Duodenal mucosa (tissue), 2 donors: ENCODE results near the gene LRRN2.
A peak's percentile ranks its signal among the peaks of the same experiment; 100 is the strongest.

Source experiments
- H3K27ac ChIP-seq: one replicate; pipeline ENCODE4 v1.7.0; 2013; ENCODE audit warnings: low read depth, low read length
- H3K27me3 ChIP-seq, 2 donors: one replicate each; pipeline ENCODE4 v1.7.0; 2013; ENCODE audit warnings: low read length in 2 of 2, control low read depth in 1 of 2; ENCODE audit not compliant: insufficient read depth in 2 of 2, control insufficient read depth in 1 of 2
- H3K36me3 ChIP-seq, 2 donors: one replicate each; pipeline ENCODE4 v1.7.0; 2013; ENCODE audit warnings: low read length in 2 of 2, control low read depth in 1 of 2; ENCODE audit not compliant: insufficient read depth in 2 of 2, control insufficient read depth in 1 of 2
- H3K4me1 ChIP-seq, 2 donors: one replicate each; pipeline ENCODE4 v1.7.0; 2013; ENCODE audit warnings: low read length in 2 of 2, control low read depth in 1 of 2; ENCODE audit not compliant: insufficient read depth in 2 of 2, control insufficient read depth in 1 of 2
- H3K4me3 ChIP-seq, 2 donors: one replicate each; pipeline ENCODE4 v1.7.0; 2013; ENCODE audit warnings: low read length in 2 of 2, low read depth in 1 of 2
- H3K9ac ChIP-seq, 2 donors: one replicate each; pipeline ENCODE4 v1.7.0; 2013; ENCODE audit warnings: low read length in 2 of 2, low read depth in 1 of 2
- H3K9me3 ChIP-seq, 2 donors: one replicate each; pipeline ENCODE4 v1.7.0; 2013; ENCODE audit warnings: low read length in 2 of 2, control low read depth in 1 of 2; ENCODE audit not compliant: control insufficient read depth in 1 of 2

The LRRN2 gene

GRCh38 chr1:204578867-204579664 is 106.5 kb downstream of the LRRN2 start:
- Histone ChIP-seq H3K9ac (peak overlapping the region; percentile 49 to 58), H3K27me3 (no peaks in the 10 kb centered on the region), H3K27ac (no peak overlapping the region), H3K36me3 (no peaks in the 10 kb centered on the region), H3K9me3 (no peaks in the 10 kb centered on the region), H3K4me1 (peaks cover 7 to 17% of the 10 kb centered on the region in 2 donors), H3K4me3 (peak overlapping the region; percentile 54 to 68)

GRCh38 chr1:204577794-204578478 is 107.6 kb downstream of the LRRN2 start:
- peak overlapping the region in 1 of 2 donors; percentile 49 for H3K9ac ChIP-seq
- peak overlapping the region in 1 of 2 donors; percentile 68 for H3K4me3 ChIP-seq
- H3K36me3 ChIP-seq: no peaks in the 10 kb centered on the region
- H3K27ac ChIP-seq: no peak overlapping the region
- H3K27me3 ChIP-seq: no peaks in the 10 kb centered on the region
- no peaks in the 10 kb centered on the region for H3K9me3 ChIP-seq
- peaks cover 7 to 17% of the 10 kb centered on the region in 2 donors for H3K4me1 ChIP-seq

- Histone ChIP-seq H3K9ac (no peak overlapping the region), H3K27ac (no peak overlapping the region), H3K27me3 (no peaks in the 10 kb centered on the region), H3K36me3 (no peaks in the 10 kb centered on the region), H3K4me3 (no peak overlapping the region), H3K9me3 (no peaks in the 10 kb centered on the region), H3K4me1 (peaks cover 7 to 17% of the 10 kb centered on the region in 2 donors)
Measured at GRCh38 chr1:204576422-204576821, 109.1 kb downstream of the LRRN2 start.

GRCh38 chr1:204575221-204576190 is 110.0 kb downstream of the LRRN2 start:
- Histone ChIP-seq H3K27ac (no peak overlapping the region), H3K27me3 (no peaks in the 10 kb centered on the region), H3K4me1 (peaks cover 7 to 17% of the 10 kb centered on the region in 2 donors), H3K9me3 (no peaks in the 10 kb centered on the region), H3K9ac (no peak overlapping the region), H3K36me3 (no peaks in the 10 kb centered on the region), H3K4me3 (no peak overlapping the region)

GRCh38 chr1:204574865-204575163 is 110.7 kb downstream of the LRRN2 start:
- no peak overlapping the region for H3K27ac ChIP-seq
- H3K9ac ChIP-seq: no peak overlapping the region
- H3K9me3 ChIP-seq: no peaks in the 10 kb centered on the region
- H3K36me3 ChIP-seq: no peaks in the 10 kb centered on the region
- no peaks in the 10 kb centered on the region for H3K27me3 ChIP-seq
- peaks cover 7 to 17% of the 10 kb centered on the region in 2 donors for H3K4me1 ChIP-seq
- no peak overlapping the region for H3K4me3 ChIP-seq

- Histone ChIP-seq H3K4me3 (no peak overlapping the region), H3K27ac (no peak overlapping the region), H3K27me3 (no peaks in the 10 kb centered on the region), H3K36me3 (no peaks in the 10 kb centered on the region), H3K9ac (no peak overlapping the region), H3K9me3 (no peaks in the 10 kb centered on the region), H3K4me1 (peaks cover 7 to 16% of the 10 kb centered on the region in 2 donors)
Measured at GRCh38 chr1:204574016-204574864, 111.3 kb downstream of the LRRN2 start.

GRCh38 chr1:204572923-204573922 is 112.3 kb downstream of the LRRN2 start:
- Histone ChIP-seq H3K27me3 (no peaks in the 10 kb centered on the region), H3K9me3 (no peaks in the 10 kb centered on the region), H3K36me3 (no peaks in the 10 kb centered on the region), H3K27ac (no peak overlapping the region), H3K4me3 (no peak overlapping the region), H3K4me1 (peaks cover 4 to 7% of the 10 kb centered on the region in 2 donors), H3K9ac (no peak overlapping the region)

GRCh38 chr1:204571631-204572030 is 113.9 kb downstream of the LRRN2 start:
- Histone ChIP-seq H3K4me3 (no peak overlapping the region), H3K36me3 (no peaks in the 10 kb centered on the region), H3K27ac (no peak overlapping the region), H3K9me3 (no peaks in the 10 kb centered on the region), H3K27me3 (no peaks in the 10 kb centered on the region), H3K4me1 (peaks cover 0 to 5% of the 10 kb centered on the region in 2 donors), H3K9ac (no peak overlapping the region)
